ENCODE results near the gene FYN. TPM values are rescaled to one million over a fixed set of nuclear protein-coding genes. Genes with fewer than 3 reads are reported as not detected.

FYN gene
- total RNA-seq, 1 donor, result 91.9 TPM

DNA sequence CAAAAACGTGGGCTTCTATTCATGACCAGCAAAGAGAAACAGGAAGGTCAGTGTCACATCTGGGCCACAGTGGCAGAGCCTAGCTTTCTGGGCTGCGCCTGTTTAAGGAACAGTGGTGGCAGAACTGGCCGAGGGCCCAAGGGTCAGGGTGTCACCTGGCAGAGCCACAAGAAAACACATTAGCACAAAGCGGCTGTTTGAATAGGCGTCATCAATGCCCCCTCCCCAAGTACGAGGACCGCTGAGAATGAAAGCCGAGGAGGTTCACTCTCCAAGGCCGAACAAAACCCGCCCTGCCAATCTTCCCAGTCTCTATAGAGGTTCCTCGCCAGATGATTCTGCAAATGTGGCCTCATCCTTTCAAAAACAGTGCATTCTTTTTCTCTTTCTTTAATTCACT is 142.4 kb downstream of the FYN start:
- TF ChIP-seq, protein P1, sequence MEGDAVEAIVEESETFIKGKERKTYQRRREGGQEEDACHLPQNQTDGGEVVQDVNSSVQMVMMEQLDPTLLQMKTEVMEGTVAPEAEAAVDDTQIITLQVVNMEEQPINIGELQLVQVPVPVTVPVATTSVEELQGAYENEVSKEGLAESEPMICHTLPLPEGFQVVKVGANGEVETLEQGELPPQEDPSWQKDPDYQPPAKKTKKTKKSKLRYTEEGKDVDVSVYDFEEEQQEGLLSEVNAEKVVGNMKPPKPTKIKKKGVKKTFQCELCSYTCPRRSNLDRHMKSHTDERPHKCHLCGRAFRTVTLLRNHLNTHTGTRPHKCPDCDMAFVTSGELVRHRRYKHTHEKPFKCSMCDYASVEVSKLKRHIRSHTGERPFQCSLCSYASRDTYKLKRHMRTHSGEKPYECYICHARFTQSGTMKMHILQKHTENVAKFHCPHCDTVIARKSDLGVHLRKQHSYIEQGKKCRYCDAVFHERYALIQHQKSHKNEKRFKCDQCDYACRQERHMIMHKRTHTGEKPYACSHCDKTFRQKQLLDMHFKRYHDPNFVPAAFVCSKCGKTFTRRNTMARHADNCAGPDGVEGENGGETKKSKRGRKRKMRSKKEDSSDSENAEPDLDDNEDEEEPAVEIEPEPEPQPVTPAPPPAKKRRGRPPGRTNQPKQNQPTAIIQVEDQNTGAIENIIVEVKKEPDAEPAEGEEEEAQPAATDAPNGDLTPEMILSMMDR (IDR thresholded peaks at IDR 0.05; ENCODE audit: insufficient read depth, low read length), result no peak
- DNase-seq (ENCODE audit: low read depth), result no peak
- no peak overlapping the region for H3K4me3 ChIP-seq (ENCODE audit: low read depth, low read length)

DNA sequence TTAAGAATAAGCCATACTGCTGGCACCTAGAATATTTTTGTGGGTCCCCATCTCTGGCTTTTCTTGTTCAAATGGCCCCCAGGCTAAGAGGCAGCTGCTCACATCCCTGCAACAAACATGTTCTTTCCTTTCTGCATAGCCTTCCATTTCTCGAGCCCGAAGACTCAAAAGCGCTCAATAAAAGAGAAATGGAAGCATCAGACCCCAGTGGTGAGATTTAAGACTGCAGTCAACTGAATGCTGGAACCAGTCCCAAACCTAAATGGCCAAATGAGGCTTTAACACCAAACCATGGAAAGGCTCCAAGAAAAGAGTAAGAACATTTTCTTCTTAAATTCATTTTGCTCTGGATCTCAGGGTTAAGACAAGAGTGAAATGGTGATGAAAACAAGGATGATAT is 145.4 kb downstream of the FYN start:
- H3K4me3 ChIP-seq (ENCODE audit: low read depth, low read length), result no peak overlapping the region
- DNase-seq (ENCODE audit: low read depth), result no peak
- TF ChIP-seq, protein P1 (IDR thresholded peaks at IDR 0.05; ENCODE audit: insufficient read depth, low read length), result peak; percentile 45

DNA sequence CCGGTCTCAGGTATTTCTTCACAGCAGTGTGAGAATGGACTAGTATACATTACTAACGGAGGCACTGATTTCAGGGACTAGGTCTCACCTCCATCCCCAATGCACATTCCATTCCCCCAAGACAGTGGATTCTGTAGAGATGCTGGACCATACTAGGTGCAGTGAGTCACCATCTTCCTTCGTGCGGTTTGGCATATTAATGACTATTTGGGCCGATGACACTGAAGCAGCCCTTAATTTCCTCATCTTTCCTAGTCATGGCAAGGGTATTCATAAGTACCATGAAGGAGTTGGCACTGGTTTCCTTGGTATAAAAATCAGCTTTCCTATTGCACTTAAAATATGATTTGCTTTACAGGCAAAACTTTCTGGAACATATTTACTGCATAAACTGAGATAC is 146.2 kb downstream of the FYN start:
- DNase-seq (ENCODE audit: low read depth), result no peak
- H3K4me3 ChIP-seq (ENCODE audit: low read depth, low read length), result no peak overlapping the region
- TF ChIP-seq, protein P1 (IDR thresholded peaks at IDR 0.05; ENCODE audit: insufficient read depth, low read length), result no peak

DNA sequence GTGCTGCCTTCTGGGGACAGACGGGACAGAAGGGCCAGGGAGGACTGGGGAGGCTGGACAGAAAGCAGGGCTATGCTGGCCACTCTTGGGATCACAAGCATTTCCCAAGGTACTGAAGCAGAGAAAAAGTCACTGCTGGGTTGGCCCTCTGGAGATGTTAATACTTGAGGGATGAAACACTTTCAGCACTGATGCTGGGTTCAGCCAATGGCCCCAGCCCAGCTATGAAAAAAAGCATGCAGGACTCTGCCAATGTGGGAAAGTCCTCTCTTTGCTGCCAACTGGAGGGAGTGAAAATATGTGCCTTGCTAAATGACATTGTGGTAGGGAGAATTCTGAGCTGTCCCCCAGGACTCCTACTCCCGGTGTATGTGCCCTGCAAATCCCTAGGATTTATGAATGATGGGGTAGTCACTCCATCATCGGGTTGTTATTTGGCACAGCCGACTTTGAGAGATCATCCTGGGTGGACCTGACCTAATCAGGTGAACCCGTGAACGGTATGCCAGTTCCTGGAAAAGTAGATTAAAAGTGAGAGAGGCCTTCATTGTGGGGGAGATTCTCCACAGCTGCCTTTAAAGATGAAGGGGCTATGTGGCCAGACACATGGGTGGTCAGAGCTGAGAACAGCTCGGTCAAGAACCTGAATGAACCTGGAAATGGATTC is 147.7 kb downstream of the FYN start:
- TF ChIP-seq, protein P1 (IDR thresholded peaks at IDR 0.05; ENCODE audit: insufficient read depth, low read length), result no peak
- DNase-seq (ENCODE audit: low read depth), result peak; percentile 72
- H3K4me3 ChIP-seq (ENCODE audit: low read depth, low read length), result no peak overlapping the region

DNA sequence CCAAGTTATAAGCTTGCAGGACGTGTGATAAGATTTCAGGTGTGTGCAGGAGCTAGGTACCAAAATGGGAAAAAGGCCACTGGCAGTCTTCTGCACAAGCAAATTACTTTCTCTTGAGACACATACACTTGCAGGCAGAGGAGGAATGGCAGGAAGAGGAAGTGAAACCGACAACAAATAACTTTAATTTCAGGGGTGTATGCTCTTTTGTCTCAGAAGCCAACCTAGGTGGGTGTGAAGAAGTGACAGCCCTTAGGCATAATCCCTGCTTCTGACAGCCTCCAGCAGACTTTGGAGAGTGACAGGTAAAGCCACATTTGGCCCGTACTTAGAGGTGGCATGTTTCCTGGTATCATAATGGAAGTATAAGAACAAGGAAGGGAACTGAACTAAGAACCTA is 148.7 kb downstream of the FYN start:
- TF ChIP-seq, protein P1 (IDR thresholded peaks at IDR 0.05; ENCODE audit: insufficient read depth, low read length), result no peak
- no peak overlapping the region for H3K4me3 ChIP-seq (ENCODE audit: low read depth, low read length)
- DNase-seq (ENCODE audit: low read depth), result no peak

DNA sequence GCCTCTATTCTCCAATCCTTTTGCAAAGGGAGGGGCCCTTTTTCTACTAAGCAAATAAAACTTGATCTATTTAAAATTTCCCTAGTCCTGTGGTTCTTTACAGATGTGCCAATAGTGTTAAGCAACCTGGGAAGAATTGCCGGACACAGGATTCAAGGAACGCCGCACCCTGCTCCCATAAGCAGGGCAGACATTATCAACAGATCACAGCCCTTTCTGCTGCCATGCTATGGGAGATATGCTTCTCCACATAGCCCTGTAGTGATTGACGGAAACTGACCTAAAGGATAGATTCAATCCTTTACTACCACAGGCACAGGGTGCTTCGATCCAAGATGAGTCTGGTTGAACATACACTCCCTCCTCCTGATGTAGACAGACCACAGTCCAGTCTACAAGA is 149.2 kb downstream of the FYN start:
- TF ChIP-seq, protein P1 (IDR thresholded peaks at IDR 0.05; ENCODE audit: insufficient read depth, low read length), result no peak

More for the DNA sequence above, 149.2 kb downstream of the FYN start:
- peak; percentile 47 for DNase-seq (ENCODE audit: low read depth)
- H3K4me3 ChIP-seq (ENCODE audit: low read depth, low read length), result no peak overlapping the region

Measured in fibroblast of the aortic adventitia (primary cell).